Thyroid gland (tissue), 4 donors: ENCODE data around the gene BICD1.

ENCODE experiments used
- CTCF ChIP-seq, 6 experiments: fragments of 200-600 bp in 3 of 6; fragments of 450-650 bp in 3 of 6; sonication (generic) in 3 of 6; IDR thresholded peaks; one replicate each; pipeline ENCODE4 v1.5.1; 2016 to 2019; ENCODE audit warnings: antibody characterized with exemption in 6 of 6, mild to moderate bottlenecking in 2 of 6, inconsistent platforms in 1 of 6, moderate library complexity in 1 of 6
- POLR2A ChIP-seq, 2 donors: fragments of 450-650 bp; IDR thresholded peaks; one replicate each; pipeline ENCODE4 v1.6.1; 2017; ENCODE audit warnings: antibody characterized with exemption in 2 of 2, mild to moderate bottlenecking in 2 of 2, moderate library complexity in 1 of 2

DNA sequence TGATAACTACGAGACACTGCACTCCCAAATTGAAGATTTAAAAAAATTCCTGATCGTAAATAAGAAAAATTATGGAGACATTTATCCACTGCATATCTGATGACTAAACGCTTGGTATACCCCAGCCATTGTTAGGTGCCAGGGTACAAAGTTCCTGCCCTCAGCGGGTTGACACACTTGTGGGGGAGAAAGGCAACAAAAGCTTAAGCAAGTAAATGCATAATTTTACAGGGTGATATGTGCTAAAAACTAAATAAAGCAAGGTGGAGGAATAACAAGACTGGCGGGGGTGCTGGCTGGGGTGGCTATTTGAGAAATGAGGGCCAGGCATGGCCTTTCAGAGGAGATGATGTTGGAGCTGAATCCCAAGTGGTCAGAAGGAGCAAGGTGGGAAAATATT is 25.0 kb downstream of the BICD1 start:
- no peak for TF ChIP-seq CTCF (IDR thresholded peaks at IDR 0.05)
- no peak for TF ChIP-seq POLR2A (IDR thresholded peaks at IDR 0.05)
